ENCODE results near the gene LRIG1.

Gene LRIG1

GRCh38 chr3:66381626-66382025 is 119.2 kb downstream of the LRIG1 start:
- DNase-seq: no peak

- DNase-seq: no peak
These were observed 120.5 kb downstream of the LRIG1 start for GRCh38 chr3:66380200-66380932.

- no peak for DNase-seq
These were observed 121.3 kb downstream of the LRIG1 start for GRCh38 chr3:66379565-66379964.

- no peak for DNase-seq
These were observed 122.6 kb downstream of the LRIG1 start for GRCh38 chr3:66378256-66378655.

- DNase-seq: no peak
These were observed 123.0 kb downstream of the LRIG1 start for GRCh38 chr3:66377800-66378199.

GRCh38 chr3:66376568-66376967 is 124.3 kb downstream of the LRIG1 start:
- no peak for DNase-seq

GRCh38 chr3:66372681-66373350 is 128.0 kb downstream of the LRIG1 start:
- peak; percentile 7 for DNase-seq

GRCh38 chr3:66371432-66371831 is 129.4 kb downstream of the LRIG1 start:
- no peak for DNase-seq

GRCh38 chr3:66370179-66370578 is 130.6 kb downstream of the LRIG1 start:
- no peak for DNase-seq

GRCh38 chr3:66367979-66368378 is 132.8 kb downstream of the LRIG1 start:
- no peak for DNase-seq

GRCh38 chr3:66366747-66367146 is 134.1 kb downstream of the LRIG1 start:
- DNase-seq: no peak

- DNase-seq: no peak
These were observed 135.7 kb downstream of the LRIG1 start for GRCh38 chr3:66365080-66365479.

- no peak for DNase-seq
These were observed 137.7 kb downstream of the LRIG1 start for GRCh38 chr3:66363148-66363547.

- DNase-seq: no peak
These were observed 138.3 kb downstream of the LRIG1 start for GRCh38 chr3:66362541-66362941.

- DNase-seq: no peak
These were observed 139.5 kb downstream of the LRIG1 start for GRCh38 chr3:66361356-66361755.

- no peak for DNase-seq
These were observed 144.8 kb downstream of the LRIG1 start for GRCh38 chr3:66355997-66356396.

- no peak for DNase-seq
These were observed 145.4 kb downstream of the LRIG1 start for GRCh38 chr3:66355394-66355793.

GRCh38 chr3:66354001-66354400 is 146.8 kb downstream of the LRIG1 start:
- DNase-seq: no peak

- no peak for DNase-seq
These were observed 147.3 kb downstream of the LRIG1 start for GRCh38 chr3:66353530-66353929.

- DNase-seq: no peak
These were observed 147.8 kb downstream of the LRIG1 start for GRCh38 chr3:66353039-66353438.

GRCh38 chr3:66350601-66351000 is 150.2 kb downstream of the LRIG1 start:
- DNase-seq: no peak

- no peak for DNase-seq
These were observed 152.1 kb downstream of the LRIG1 start for GRCh38 chr3:66348704-66349103.

GRCh38 chr3:66344848-66345578 is 155.8 kb downstream of the LRIG1 start:
- no peak for DNase-seq

- DNase-seq: no peak
These were observed 156.4 kb downstream of the LRIG1 start for GRCh38 chr3:66344391-66344811.
